Measurements from ENCODE around the gene PAXX.

PAXX gene

GRCh38 chr9:136971746-136972145 is 20.5 kb upstream of the PAXX start:
- no peaks in the 10 kb centered on the region for H3K27me3 ChIP-seq (ENCODE audit: insufficient read depth, poor library complexity, severe bottlenecking)
- TF ChIP-seq SPI1 (IDR thresholded peaks at IDR 0.05; ENCODE audit: borderline replicate concordance, low read depth) (no peak), GABPA (IDR thresholded peaks at IDR 0.05; ENCODE audit: low read depth) (no peak), REST (IDR thresholded peaks at IDR 0.05; ENCODE audit: insufficient replicate concordance, low read depth) (no peak), CTCF (IDR thresholded peaks at IDR 0.05; ENCODE audit: insufficient read depth, low read length) (no peak)
- H3K27ac ChIP-seq (replicated peaks): no peak overlapping the region
- no peak for DNase-seq (ENCODE audit: low read depth in 1 of 2, low spot score in 1 of 2)
- no peak overlapping the region for H3K4me3 ChIP-seq (replicated peaks; ENCODE audit: insufficient read depth, low read length)

GRCh38 chr9:136972335-136972734 is 19.9 kb upstream of the PAXX start:
- DNase-seq (ENCODE audit: low read depth in 1 of 2, low spot score in 1 of 2): no peak
- TF ChIP-seq SPI1 (IDR thresholded peaks at IDR 0.05; ENCODE audit: borderline replicate concordance, low read depth) (no peak), REST (IDR thresholded peaks at IDR 0.05; ENCODE audit: insufficient replicate concordance, low read depth) (no peak), CTCF (IDR thresholded peaks at IDR 0.05; ENCODE audit: insufficient read depth, low read length) (no peak), POLR2AphosphoS5 (IDR thresholded peaks at IDR 0.05; ENCODE audit: low read depth) (no peak), GABPA (IDR thresholded peaks at IDR 0.05; ENCODE audit: low read depth) (no peak)
- Histone ChIP-seq H3K27me3 (ENCODE audit: insufficient read depth, poor library complexity, severe bottlenecking) (no peaks in the 10 kb centered on the region), H3K4me3 (replicated peaks; ENCODE audit: insufficient read depth, low read length) (no peak overlapping the region), H3K27ac (replicated peaks) (no peak overlapping the region)

- TF ChIP-seq REST (IDR thresholded peaks at IDR 0.05; ENCODE audit: insufficient replicate concordance, low read depth) (no peak), GABPA (IDR thresholded peaks at IDR 0.05; ENCODE audit: low read depth) (no peak), CTCF (IDR thresholded peaks at IDR 0.05; ENCODE audit: insufficient read depth, low read length) (no peak), POLR2AphosphoS5 (IDR thresholded peaks at IDR 0.05; ENCODE audit: low read depth) (no peak), SPI1 (IDR thresholded peaks at IDR 0.05; ENCODE audit: borderline replicate concordance, low read depth) (no peak)
- no peak for DNase-seq (ENCODE audit: low read depth in 1 of 2, low spot score in 1 of 2)
- Histone ChIP-seq H3K27me3 (ENCODE audit: insufficient read depth, poor library complexity, severe bottlenecking) (no peaks in the 10 kb centered on the region), H3K27ac (replicated peaks) (no peak overlapping the region), H3K4me3 (replicated peaks; ENCODE audit: insufficient read depth, low read length) (no peak overlapping the region)
Measured at GRCh38 chr9:136972743-136973142, 19.5 kb upstream of the PAXX start.

All from HL-60 (cell line).